OCI-LY7 (cell line): ENCODE measurements around the gene EVC. TPM values are rescaled to one million over a fixed set of nuclear protein-coding genes. Genes with fewer than 3 reads are reported as not detected.

Experiments
- BruUV-seq: library from RNA; stranded (reverse); fragments of 400-500 nt; replicated peaks from 2 replicates; lab custom pipeline; 2021; lab: Mats Ljungman, UMichigan
- CTCF ChIA-PET: fragments of 300-600 bp; sonication (Branson Sonifier 250); formaldehyde crosslinking; loops from one replicate; lab custom pipeline; 2022; ENCODE audit warnings: antibody characterized with exemption; ENCODE audit not compliant: unreplicated experiment; lab: Charles Lee
- POLR2A ChIA-PET: fragments of 300-600 bp; sonication (Branson Sonifier 250); formaldehyde crosslinking; loops from one replicate; lab custom pipeline; 2022; ENCODE audit warnings: antibody characterized with exemption; lab: Charles Lee
- DNase-seq: peaks from one replicate; pipeline ENCODE4 v3.0.0-alpha.2; 2015; ENCODE audit warnings: low spot score
- H2AFZ ChIP-seq: fragments of 200-600 bp; sonication (generic), shearing (Covaris generic); 2 replicates; pipeline ENCODE4 v1.6.1; 2014; ENCODE audit warnings: mild to moderate bottlenecking, antibody characterized with exemption, low read length, moderate library complexity
- H3K27ac ChIP-seq: fragments of 200-600 bp; sonication (generic); 2 replicates; pipeline ENCODE4 v1.5.1; 2014; ENCODE audit warnings: mixed run types, low read depth, mild to moderate bottlenecking, moderate library complexity, low read length, inconsistent platforms; ENCODE audit not compliant: poor library complexity, severe bottlenecking
- H3K36me3 ChIP-seq: fragments of 200-600 bp; sonication (generic); 2 replicates; pipeline ENCODE4 v1.6.1; 2014; ENCODE audit warnings: mild to moderate bottlenecking, antibody characterized with exemption, low read length, moderate library complexity, mixed read lengths; ENCODE audit not compliant: insufficient read depth
- H3K4me1 ChIP-seq: fragments of 200-600 bp; sonication (generic); 2 replicates; pipeline ENCODE4 v1.5.1; 2014; ENCODE audit warnings: mild to moderate bottlenecking, low read length; ENCODE audit not compliant: insufficient read depth, poor library complexity, severe bottlenecking
- H3K4me2 ChIP-seq: fragments of 200-600 bp; sonication (generic); 2 replicates; pipeline ENCODE4 v1.6.1; 2014; ENCODE audit warnings: mild to moderate bottlenecking, low read length
- H3K4me3 ChIP-seq: fragments of 200-600 bp; sonication (generic); 2 replicates; pipeline ENCODE4 v1.5.1; 2014; ENCODE audit warnings: mild to moderate bottlenecking, low read depth, low read length; ENCODE audit not compliant: poor library complexity, severe bottlenecking
- H3K79me2 ChIP-seq: fragments of 200-600 bp; sonication (generic); 2 replicates; pipeline ENCODE4 v1.6.1; 2016; ENCODE audit warnings: low read depth, mild to moderate bottlenecking, low read length, moderate library complexity, mixed read lengths; ENCODE audit not compliant: insufficient read depth
- H3K9me2 ChIP-seq: fragments of 200-600 bp; sonication (generic); 2 replicates; pipeline ENCODE4 v1.6.1; 2016; ENCODE audit warnings: mild to moderate bottlenecking, low read length, mixed read lengths; ENCODE audit not compliant: insufficient read depth
- H3K9me3 ChIP-seq: fragments of 200-600 bp; sonication (generic); 2 replicates; pipeline ENCODE4 v1.6.1; 2014; ENCODE audit warnings: mild to moderate bottlenecking, mixed run types, low read length, mixed read lengths
- H4K20me1 ChIP-seq: fragments of 200-600 bp; sonication (generic); 2 replicates; pipeline ENCODE4 v1.6.1; 2014; ENCODE audit warnings: mild to moderate bottlenecking, antibody characterized with exemption, low read length, moderate library complexity, mixed read lengths; ENCODE audit not compliant: insufficient read depth
- EZH2phosphoT487 ChIP-seq: fragments of 200-600 bp; sonication (generic); IDR thresholded peaks from 2 replicates; pipeline ENCODE4 v1.6.1; 2018; ENCODE audit warnings: low read depth, borderline replicate concordance, mild to moderate bottlenecking, mixed run types, antibody characterized with exemption, low read length, moderate library complexity, mixed read lengths
- intact Hi-C: fragments of 100-400 bp; cut with micrococcal nuclease; formaldehyde crosslinking; loops from one replicate; pipeline ENCODE4 v1.10.0; 2022; ENCODE audit not compliant: unreplicated experiment
- total RNA-seq, 2 experiments: library from RNA; depleted of rRNA in 1 of 2; stranded (reverse); fragments of >200 nt in 1 of 2; shearing (Covaris generic) in 1 of 2; gene quantifications; 2 replicates each; pipeline ENCODE4 v1.2.3, GENCODE V29; 2014 to 2022
- TF ChIP-seq, protein P1 (sequence below): fragments of 200-600 bp; sonication (generic); conservative IDR thresholded peaks from 2 replicates; pipeline ENCODE4 v1.5.1; 2014; ENCODE audit warnings: mild to moderate bottlenecking, antibody characterized with exemption, low read length, moderate library complexity, mixed read lengths

The EVC gene
- total RNA-seq, 2 experiments from 2014 or later = not detected

DNA sequence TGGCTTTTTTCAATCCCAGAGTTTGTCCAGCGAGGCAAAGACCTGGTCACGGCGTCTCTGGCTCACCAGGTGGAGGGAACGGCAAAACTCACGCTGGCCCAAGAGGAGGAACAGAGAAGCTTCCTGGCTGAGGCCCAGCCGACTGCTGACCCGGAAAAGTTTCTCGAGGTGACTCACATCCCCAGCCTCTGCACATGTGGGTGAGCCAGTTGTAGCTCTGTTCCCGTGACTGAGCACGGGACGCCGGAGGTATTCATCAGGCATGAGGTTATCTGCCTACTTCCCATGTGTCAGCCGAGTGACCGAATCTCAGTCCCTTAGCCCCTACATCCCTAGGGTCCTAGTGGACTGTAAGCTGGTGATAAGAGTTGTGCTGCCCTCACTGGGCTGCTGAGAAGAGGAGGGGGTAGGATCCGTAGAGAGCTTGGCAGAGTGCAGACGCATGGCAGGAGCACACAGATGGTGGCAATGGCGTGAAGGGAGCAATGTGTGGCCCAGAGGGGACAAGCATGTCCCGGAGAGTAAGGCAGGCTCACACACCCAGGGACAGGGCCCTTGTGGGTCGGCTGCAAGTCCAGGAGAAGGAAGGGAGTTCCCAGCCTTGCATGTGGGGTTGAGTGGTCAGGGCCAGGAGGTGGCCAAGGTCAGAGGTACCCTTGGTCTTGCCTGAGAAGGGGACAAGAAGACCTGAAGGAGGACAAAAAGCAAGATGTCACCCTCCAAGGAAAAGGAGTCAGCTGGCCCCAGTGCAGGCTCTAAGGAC is 42.9 kb downstream of the EVC start:
- Histone ChIP-seq H3K9me2 (no peaks in the 10 kb centered on the region), H3K36me3 (no peaks in the 10 kb centered on the region), H3K27ac (no peak overlapping the region), H3K4me1 (no peaks in the 10 kb centered on the region), H3K9me3 (no peaks in the 10 kb centered on the region), H3K4me2 (no peak overlapping the region), H3K4me3 (no peak overlapping the region), H4K20me1 (no peaks in the 10 kb centered on the region), H3K79me2 (no peaks in the 10 kb centered on the region), H2AFZ (no peak overlapping the region)
- DNase-seq = no peak
- TF ChIP-seq, protein P1, sequence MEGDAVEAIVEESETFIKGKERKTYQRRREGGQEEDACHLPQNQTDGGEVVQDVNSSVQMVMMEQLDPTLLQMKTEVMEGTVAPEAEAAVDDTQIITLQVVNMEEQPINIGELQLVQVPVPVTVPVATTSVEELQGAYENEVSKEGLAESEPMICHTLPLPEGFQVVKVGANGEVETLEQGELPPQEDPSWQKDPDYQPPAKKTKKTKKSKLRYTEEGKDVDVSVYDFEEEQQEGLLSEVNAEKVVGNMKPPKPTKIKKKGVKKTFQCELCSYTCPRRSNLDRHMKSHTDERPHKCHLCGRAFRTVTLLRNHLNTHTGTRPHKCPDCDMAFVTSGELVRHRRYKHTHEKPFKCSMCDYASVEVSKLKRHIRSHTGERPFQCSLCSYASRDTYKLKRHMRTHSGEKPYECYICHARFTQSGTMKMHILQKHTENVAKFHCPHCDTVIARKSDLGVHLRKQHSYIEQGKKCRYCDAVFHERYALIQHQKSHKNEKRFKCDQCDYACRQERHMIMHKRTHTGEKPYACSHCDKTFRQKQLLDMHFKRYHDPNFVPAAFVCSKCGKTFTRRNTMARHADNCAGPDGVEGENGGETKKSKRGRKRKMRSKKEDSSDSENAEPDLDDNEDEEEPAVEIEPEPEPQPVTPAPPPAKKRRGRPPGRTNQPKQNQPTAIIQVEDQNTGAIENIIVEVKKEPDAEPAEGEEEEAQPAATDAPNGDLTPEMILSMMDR = no peak
- TF ChIP-seq EZH2phosphoT487 = no peak
- ChIA-PET CTCF (no interaction called here), POLR2A (no interaction called here)
- no TSS peak for BruUV-seq
- intact Hi-C loops = no loop called here

DNA sequence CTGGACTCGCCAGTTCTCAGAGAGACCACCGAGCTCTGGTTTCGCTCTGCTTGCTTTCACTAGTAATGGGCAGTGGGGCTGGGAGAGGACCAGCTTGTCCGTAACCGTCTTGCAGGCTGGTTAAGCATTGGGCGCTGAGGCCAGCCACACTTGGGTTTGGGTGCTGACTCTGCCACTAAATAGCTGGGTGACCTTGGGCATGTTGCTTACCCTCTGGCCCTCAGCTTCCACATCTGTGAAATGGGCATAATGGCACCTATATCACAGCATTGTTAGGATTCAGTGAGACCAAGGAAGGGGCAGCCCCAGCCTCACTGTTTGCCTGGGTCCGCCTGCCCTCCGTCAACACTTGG is 43.5 kb downstream of the EVC start:
- Histone ChIP-seq H3K36me3 (no peaks in the 10 kb centered on the region), H3K9me3 (no peaks in the 10 kb centered on the region), H3K4me1 (no peaks in the 10 kb centered on the region), H3K9me2 (no peaks in the 10 kb centered on the region), H3K79me2 (no peaks in the 10 kb centered on the region), H3K27ac (no peak overlapping the region), H2AFZ (no peak overlapping the region), H4K20me1 (no peaks in the 10 kb centered on the region), H3K4me2 (no peak overlapping the region), H3K4me3 (no peak overlapping the region)
- ChIA-PET CTCF (no interaction called here), POLR2A (no interaction called here)
- intact Hi-C loops = no loop called here
- BruUV-seq = no TSS peak
- no peak for DNase-seq
- no peak for TF ChIP-seq EZH2phosphoT487
- TF ChIP-seq, protein P1 = no peak

DNA sequence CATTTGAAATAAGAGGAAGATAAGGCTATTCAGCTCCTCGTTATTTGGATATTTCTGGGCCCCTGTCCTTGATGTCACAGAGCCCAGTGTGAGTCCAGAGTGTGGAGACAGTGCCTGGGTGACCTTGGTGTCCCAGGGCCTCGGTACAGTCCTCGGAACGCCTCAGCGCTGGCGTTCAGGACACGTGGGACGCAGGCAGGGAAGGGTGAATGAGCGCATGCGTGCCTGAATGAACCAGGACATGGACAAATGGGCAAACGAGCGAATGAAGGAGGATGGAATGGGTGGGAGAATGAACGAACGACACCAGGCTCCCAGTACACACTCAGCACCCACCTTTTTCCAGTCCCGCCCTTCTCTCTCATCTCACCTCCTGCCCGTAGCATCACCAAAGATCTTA is 44.2 kb downstream of the EVC start:
- no TSS peak for BruUV-seq
- Histone ChIP-seq H4K20me1 (no peaks in the 10 kb centered on the region), H3K9me2 (no peaks in the 10 kb centered on the region), H3K27ac (no peak overlapping the region), H3K4me2 (no peak overlapping the region), H3K4me1 (no peaks in the 10 kb centered on the region), H3K4me3 (no peak overlapping the region), H3K36me3 (no peaks in the 10 kb centered on the region), H2AFZ (no peak overlapping the region), H3K79me2 (no peaks in the 10 kb centered on the region), H3K9me3 (no peaks in the 10 kb centered on the region)
- no peak for TF ChIP-seq EZH2phosphoT487
- TF ChIP-seq, protein P1 = no peak
- DNase-seq = no peak
- POLR2A ChIA-PET = no interaction called here
- intact Hi-C loops = no loop called here
- CTCF ChIA-PET = no interaction called here
